GM19397 (cell line): Measurements from ENCODE around the gene FAM193A.
"Not testable (repeated sequence)": the region's sequence is repeated elsewhere in the genome, so short reads cannot be mapped to it uniquely, and the experiment has no call there.

Source experiments
- ATAC-seq: cut with Tn5 transposase; IDR thresholded peaks from one replicate; pipeline ENCODE4 v1.9.1; 2021; ENCODE audit warnings: mild to moderate bottlenecking, moderate library complexity; ENCODE audit not compliant: unreplicated experiment

The FAM193A gene

GRCh38 chr4:2767046-2767704, 230.7 kb downstream of the FAM193A start:
- no peak for ATAC-seq

GRCh38 chr4:2767705-2768074, 231.2 kb downstream of the FAM193A start:
- no peak for ATAC-seq

- ATAC-seq, result no peak
Observed at GRCh38 chr4:2768124-2768523, 231.7 kb downstream of the FAM193A start.

GRCh38 chr4:2768921-2769336, 232.5 kb downstream of the FAM193A start:
- ATAC-seq, result no peak

- ATAC-seq, result no peak
Observed at GRCh38 chr4:2771264-2771663, 234.8 kb downstream of the FAM193A start.

- not testable (repeated sequence) for ATAC-seq
Observed at GRCh38 chr4:2780643-2781042, 244.2 kb downstream of the FAM193A start.

GRCh38 chr4:2781911-2782310, 245.5 kb downstream of the FAM193A start:
- no peak for ATAC-seq
